ENCODE results near the gene OCA2.

The OCA2 gene

GRCh38 chr15:28084547-28084946 lies 14.6 kb downstream of the OCA2 start:
- no peaks in the 10 kb centered on the region for H4K20me1 ChIP-seq (ENCODE audit: insufficient read depth, low read length)
- no peaks in the 10 kb centered on the region for H3K36me3 ChIP-seq (replicated peaks; ENCODE audit: insufficient read depth, low read length)
- no peaks in the 10 kb centered on the region for H3K27me3 ChIP-seq (replicated peaks; ENCODE audit: insufficient read depth, low read length)
- H3K4me3 ChIP-seq (ENCODE audit: low read length) = no peak overlapping the region
- H3K27ac ChIP-seq (ENCODE audit: low read length) = no peak overlapping the region
- no peak for DNase-seq
- H3K9me3 ChIP-seq (replicated peaks; ENCODE audit: insufficient read depth, low read length) = no peaks in the 10 kb centered on the region
- H3K4me1 ChIP-seq (ENCODE audit: low read length) = 0 out of 2 replicates have a peak, but pooled peaks cover 4% of the 10 kb centered on the region
- no peaks in the 10 kb centered on the region for H3K9me2 ChIP-seq (replicated peaks; ENCODE audit: insufficient read depth, low read length)
- no peak overlapping the region for H2AFZ ChIP-seq (ENCODE audit: low read length)
- no peak for TF ChIP-seq EZH2phosphoT487 (IDR thresholded peaks at IDR 0.05; ENCODE audit: low read length)
- no peak for TF ChIP-seq CTCF (IDR thresholded peaks at IDR 0.05; ENCODE audit: low read length)
- TF ChIP-seq EZH2 (optimal IDR thresholded peaks at IDR 0.05; ENCODE audit: low read depth, low read length) = no peak
- no peaks in the 10 kb centered on the region for H3F3A ChIP-seq (ENCODE audit: insufficient read depth, low read length)
- H3K4me2 ChIP-seq (ENCODE audit: low read depth, low read length) = no peak overlapping the region
- H3K79me2 ChIP-seq (ENCODE audit: low read length) = no peaks in the 10 kb centered on the region
- H3K9ac ChIP-seq (ENCODE audit: low read length) = no peak overlapping the region

GRCh38 chr15:28082891-28083684 lies 16.0 kb downstream of the OCA2 start:
- Histone ChIP-seq H3K27me3 (replicated peaks; ENCODE audit: insufficient read depth, low read length) (no peaks in the 10 kb centered on the region), H2AFZ (ENCODE audit: low read length) (no peak overlapping the region), H3K4me2 (ENCODE audit: low read depth, low read length) (no peak overlapping the region), H3K4me1 (ENCODE audit: low read length) (0 out of 2 replicates have a peak, but pooled peaks cover 4% of the 10 kb centered on the region), H3K9ac (ENCODE audit: low read length) (no peak overlapping the region), H3K4me3 (ENCODE audit: low read length) (no peak overlapping the region), H3F3A (ENCODE audit: insufficient read depth, low read length) (no peaks in the 10 kb centered on the region), H3K27ac (ENCODE audit: low read length) (no peak overlapping the region), H4K20me1 (ENCODE audit: insufficient read depth, low read length) (no peaks in the 10 kb centered on the region), H3K36me3 (replicated peaks; ENCODE audit: insufficient read depth, low read length) (no peaks in the 10 kb centered on the region), H3K79me2 (ENCODE audit: low read length) (no peaks in the 10 kb centered on the region), H3K9me2 (replicated peaks; ENCODE audit: insufficient read depth, low read length) (no peaks in the 10 kb centered on the region), H3K9me3 (replicated peaks; ENCODE audit: insufficient read depth, low read length) (no peaks in the 10 kb centered on the region)
- no peak for DNase-seq
- no peak for TF ChIP-seq EZH2 (optimal IDR thresholded peaks at IDR 0.05; ENCODE audit: low read depth, low read length)
- TF ChIP-seq CTCF (IDR thresholded peaks at IDR 0.05; ENCODE audit: low read length) = no peak
- no peak for TF ChIP-seq EZH2phosphoT487 (IDR thresholded peaks at IDR 0.05; ENCODE audit: low read length)

GRCh38 chr15:28081594-28081993 lies 17.5 kb downstream of the OCA2 start:
- no peak for DNase-seq
- Histone ChIP-seq H3K9me2 (replicated peaks; ENCODE audit: insufficient read depth, low read length) (no peaks in the 10 kb centered on the region), H3K79me2 (ENCODE audit: low read length) (no peaks in the 10 kb centered on the region), H4K20me1 (ENCODE audit: insufficient read depth, low read length) (no peaks in the 10 kb centered on the region), H3K9me3 (replicated peaks; ENCODE audit: insufficient read depth, low read length) (no peaks in the 10 kb centered on the region), H3K27ac (ENCODE audit: low read length) (no peak overlapping the region), H3F3A (ENCODE audit: insufficient read depth, low read length) (no peaks in the 10 kb centered on the region), H2AFZ (ENCODE audit: low read length) (no peak overlapping the region), H3K4me3 (ENCODE audit: low read length) (no peak overlapping the region), H3K36me3 (replicated peaks; ENCODE audit: insufficient read depth, low read length) (no peaks in the 10 kb centered on the region), H3K9ac (ENCODE audit: low read length) (no peak overlapping the region), H3K4me1 (ENCODE audit: low read length) (no peaks in the 10 kb centered on the region), H3K27me3 (replicated peaks; ENCODE audit: insufficient read depth, low read length) (no peaks in the 10 kb centered on the region), H3K4me2 (ENCODE audit: low read depth, low read length) (no peak overlapping the region)
- no peak for TF ChIP-seq CTCF (IDR thresholded peaks at IDR 0.05; ENCODE audit: low read length)
- no peak for TF ChIP-seq EZH2phosphoT487 (IDR thresholded peaks at IDR 0.05; ENCODE audit: low read length)
- TF ChIP-seq EZH2 (optimal IDR thresholded peaks at IDR 0.05; ENCODE audit: low read depth, low read length) = no peak
